Omental fat pad (tissue), 4 donors: ENCODE results near the gene TRPM8. TPM values are rescaled to one million over a fixed set of nuclear protein-coding genes. Genes with fewer than 3 reads are reported as not detected.

Experiments used
- ATAC-seq: fragments of 150-250 bp; one replicate; pipeline ENCODE4 v1.9.1; 2016; ENCODE audit warnings: mild to moderate bottlenecking, moderate library complexity; ENCODE audit not compliant: low FRiP score
- DNase-seq: peaks from one replicate; pipeline ENCODE4 v3.0.0-alpha.2; 2019; ENCODE audit warnings: low spot score
- CTCF ChIP-seq, 3 donors: fragments of 450-650 bp; IDR thresholded peaks; one replicate each; pipeline ENCODE4 v1.5.1; 2016 to 2017; ENCODE audit warnings: antibody characterized with exemption in 3 of 3, mild to moderate bottlenecking in 3 of 3, moderate library complexity in 2 of 3
- total RNA-seq, 4 donors: library from RNA; depleted of rRNA; stranded (reverse); fragments of >200 nt; gene quantifications; one replicate each; pipeline ENCODE4 v1.1.0, GENCODE V29; 2016

The TRPM8 gene
- total RNA-seq, 4 donors from 2014 or later: not detected

- ATAC-seq: no peak
- no peak for DNase-seq
- TF ChIP-seq CTCF (IDR thresholded peaks at IDR 0.05): no peak
Observed at GRCh38 chr2:234006501-234006900, 89.3 kb downstream of the TRPM8 start.

- no peak for ATAC-seq
- DNase-seq: no peak
- TF ChIP-seq CTCF (IDR thresholded peaks at IDR 0.05): no peak
Observed at GRCh38 chr2:234014427-234014826, 97.3 kb downstream of the TRPM8 start.

DNA sequence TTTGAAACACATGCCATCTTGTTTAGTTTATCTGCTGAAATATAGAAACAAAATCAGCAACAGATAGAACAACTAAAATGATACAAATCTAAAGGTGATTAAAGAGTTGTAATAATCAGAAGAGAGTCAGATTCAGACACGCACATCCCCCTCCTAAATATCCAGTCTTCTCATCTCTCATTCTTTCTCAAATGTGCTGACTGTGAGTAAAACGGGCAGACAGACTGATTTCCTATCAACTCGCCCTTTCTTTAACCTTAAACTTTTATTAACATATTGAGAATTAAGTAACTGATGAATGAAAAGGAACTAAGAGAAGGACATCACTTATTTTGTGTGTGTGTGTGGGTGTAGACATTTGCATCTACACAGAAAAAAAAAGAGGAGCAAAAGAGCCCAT, 98.7 kb downstream of the TRPM8 start:
- ATAC-seq (no peak), DNase-seq (no peak)
- TF ChIP-seq CTCF (IDR thresholded peaks at IDR 0.05): no peak

GRCh38 chr2:234019896-234020295, 102.7 kb downstream of the TRPM8 start:
- no peak for ATAC-seq
- TF ChIP-seq CTCF (IDR thresholded peaks at IDR 0.05): no peak
- DNase-seq: no peak

DNA sequence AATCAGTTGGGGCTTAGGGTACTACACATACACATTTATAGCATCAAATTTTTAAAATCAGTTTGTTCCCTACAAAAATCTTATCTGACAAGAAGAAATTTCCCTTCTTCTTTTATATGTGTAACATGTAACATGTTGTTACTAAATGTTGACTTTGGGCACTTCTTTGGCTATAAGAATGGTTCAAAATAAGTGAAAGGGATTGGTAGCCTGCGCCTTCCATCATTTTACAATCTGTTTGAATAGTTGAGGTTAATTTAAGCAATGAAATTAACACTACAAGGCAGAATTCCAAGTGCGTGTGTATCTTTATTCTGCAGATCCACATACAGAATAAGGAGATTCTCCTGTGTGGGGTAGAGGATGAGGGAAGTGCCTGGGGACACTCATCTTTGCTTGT, 103.2 kb downstream of the TRPM8 start:
- no peak for TF ChIP-seq CTCF (IDR thresholded peaks at IDR 0.05)
- ATAC-seq (no peak), DNase-seq (no peak)

DNA sequence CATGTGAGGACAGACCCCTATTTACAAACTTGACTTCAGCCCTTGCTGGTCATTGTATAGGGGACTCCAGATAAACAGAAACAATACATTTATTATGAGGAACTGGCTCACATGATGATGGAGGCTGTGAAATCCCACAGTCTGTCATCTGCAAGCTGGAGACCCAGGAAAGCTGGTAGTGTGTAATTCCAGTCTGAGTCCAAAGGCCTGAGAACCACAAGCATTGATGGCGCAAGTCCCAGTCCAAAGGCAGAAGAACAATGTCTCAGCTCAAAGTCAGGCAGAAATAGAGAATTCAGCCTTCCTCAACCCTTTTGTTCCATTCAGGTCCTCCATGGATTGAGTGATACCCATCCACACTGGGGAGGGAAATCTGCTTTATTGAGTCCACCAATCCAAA, 105.3 kb downstream of the TRPM8 start:
- DNase-seq (no peak), ATAC-seq (no peak)
- TF ChIP-seq CTCF (IDR thresholded peaks at IDR 0.05): no peak

DNA sequence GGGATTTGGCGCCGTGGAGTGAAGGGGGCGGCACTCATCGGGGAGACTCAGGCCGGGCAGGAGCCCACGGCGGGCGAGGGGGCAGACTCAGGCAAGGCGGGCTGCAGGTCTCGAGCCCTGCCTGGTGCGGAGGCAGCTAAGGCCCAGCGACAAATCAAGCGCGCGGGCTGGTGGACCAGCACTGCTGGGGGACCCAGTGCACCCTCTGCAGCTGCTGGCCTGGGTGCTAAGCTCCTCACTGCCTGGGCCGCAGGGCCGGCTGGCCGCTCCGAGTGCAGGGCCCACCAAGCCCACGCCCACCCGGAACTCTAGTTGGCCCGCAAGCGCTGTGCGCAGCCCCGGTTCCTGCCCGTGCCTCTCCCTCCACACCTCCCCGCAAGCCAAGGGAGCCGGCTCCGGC, 107.1 kb downstream of the TRPM8 start:
- ATAC-seq (no peak), DNase-seq (no peak)
- no peak for TF ChIP-seq CTCF (IDR thresholded peaks at IDR 0.05)
